KOPT-K1 (cell line): ENCODE measurements around the gene PHLDA1.

Source experiments
- H3K27ac ChIP-seq: fragments of 200-600 bp; sonication (generic); 2 replicates; pipeline ENCODE4 v1.5.1; 2016; ENCODE audit warnings: antibody characterized with exemption, mild to moderate bottlenecking, low read depth, low read length; ENCODE audit not compliant: poor library complexity, severe bottlenecking
- H3K36me3 ChIP-seq: fragments of 200-600 bp; sonication (generic); 2 replicates; pipeline ENCODE4 v1.5.1; 2017; ENCODE audit warnings: antibody characterized with exemption, mild to moderate bottlenecking, low read length, moderate library complexity; ENCODE audit not compliant: insufficient read depth
- H3K9me3 ChIP-seq: fragments of 200-600 bp; sonication (generic); 2 replicates; pipeline ENCODE4 v1.5.1; 2017; ENCODE audit warnings: antibody characterized with exemption, low read length, mild to moderate bottlenecking; ENCODE audit not compliant: insufficient read depth, poor library complexity, severe bottlenecking

The PHLDA1 gene

DNA sequence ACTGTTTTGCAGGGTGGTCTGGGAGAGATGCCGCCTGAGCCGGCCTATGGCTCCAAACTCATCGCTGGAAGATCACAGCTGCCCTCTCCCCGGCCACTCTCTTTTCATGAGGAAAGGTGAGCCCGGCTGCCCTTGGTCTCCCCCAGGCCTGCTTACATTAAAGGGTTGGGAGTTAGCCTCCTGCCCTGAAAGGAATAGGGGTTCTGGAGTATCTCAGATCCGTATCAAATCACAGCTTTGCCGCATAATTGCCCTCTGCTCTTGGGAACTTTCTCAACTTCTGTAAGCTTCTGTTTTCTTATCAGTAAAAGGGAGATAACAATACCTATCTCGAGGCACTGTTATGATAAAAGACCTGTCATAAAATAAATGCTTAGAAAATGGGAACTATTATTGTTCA lies 17.6 kb downstream of the PHLDA1 start:
- no peaks in the 10 kb centered on the region for H3K36me3 ChIP-seq
- H3K9me3 ChIP-seq = no peaks in the 10 kb centered on the region
- no peak overlapping the region for H3K27ac ChIP-seq

DNA sequence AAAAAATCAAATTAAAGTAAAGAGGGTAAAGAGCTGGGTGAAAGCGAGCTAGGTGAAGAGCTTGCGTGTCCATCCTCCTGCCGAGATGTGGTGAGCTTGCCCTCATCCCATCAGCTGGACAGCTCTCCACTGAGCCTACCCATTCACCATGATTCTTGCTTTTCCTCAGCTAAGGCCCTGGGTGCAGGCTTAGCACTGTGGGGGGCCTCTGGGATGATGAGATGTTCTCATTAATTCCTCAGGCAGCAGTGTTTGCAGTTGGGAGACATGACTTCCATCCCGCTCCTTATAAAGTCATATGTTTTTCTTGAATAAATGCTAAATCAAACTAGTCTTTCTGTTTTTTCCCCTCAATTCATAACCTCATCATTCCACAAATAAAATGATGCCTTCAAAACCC lies 18.0 kb downstream of the PHLDA1 start:
- no peaks in the 10 kb centered on the region for H3K36me3 ChIP-seq

GRCh38 chr12:76012644-76013043 lies 18.9 kb downstream of the PHLDA1 start:
- H3K36me3 ChIP-seq = no peaks in the 10 kb centered on the region
- no peaks in the 10 kb centered on the region for H3K9me3 ChIP-seq
- no peak overlapping the region for H3K27ac ChIP-seq

More for the DNA sequence above, 18.0 kb downstream of the PHLDA1 start:
- Histone ChIP-seq H3K27ac (no peak overlapping the region), H3K9me3 (no peaks in the 10 kb centered on the region)

DNA sequence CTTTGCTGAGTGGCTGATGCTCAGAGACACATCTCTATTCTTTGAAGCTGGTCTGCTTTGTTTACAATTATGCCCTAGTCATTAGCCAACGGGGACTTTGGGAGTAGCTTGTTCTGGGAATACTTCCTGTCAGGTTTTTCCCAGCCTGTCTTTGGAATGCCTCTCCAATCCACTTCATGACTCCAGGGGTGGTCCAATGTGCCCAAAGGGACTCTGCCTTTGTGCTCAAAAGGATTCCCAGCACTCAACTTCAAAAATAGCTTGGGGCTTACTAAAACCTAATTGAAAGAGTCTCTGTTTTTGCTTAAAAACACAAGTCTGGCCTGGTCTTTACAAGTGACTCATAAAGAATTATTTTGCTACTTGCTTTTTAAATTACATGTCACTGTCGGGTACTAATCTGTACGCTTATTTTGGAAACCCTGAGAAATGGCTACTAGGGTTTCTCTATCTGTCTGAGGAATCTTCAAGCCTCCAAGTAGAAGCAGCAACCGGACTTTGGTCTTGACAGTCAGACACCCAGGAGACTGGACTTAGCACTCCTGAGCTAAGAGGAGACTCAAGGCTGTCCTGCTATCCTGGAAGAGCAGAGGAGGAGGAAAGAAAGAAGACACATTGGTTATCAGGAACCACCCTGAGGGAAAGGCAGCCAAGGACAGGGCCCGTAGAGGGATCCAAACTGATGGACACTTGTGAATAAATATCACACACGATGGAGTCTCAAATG lies 20.7 kb downstream of the PHLDA1 start:
- H3K9me3 ChIP-seq = no peaks in the 10 kb centered on the region
- no peak overlapping the region for H3K27ac ChIP-seq
- H3K36me3 ChIP-seq = no peaks in the 10 kb centered on the region

- no peaks in the 10 kb centered on the region for H3K36me3 ChIP-seq
- H3K9me3 ChIP-seq = peaks cover 6% of the 10 kb centered on the region
- H3K27ac ChIP-seq = no peak overlapping the region
Measured at GRCh38 chr12:76008428-76008827, 23.1 kb downstream of the PHLDA1 start.

GRCh38 chr12:76007640-76008039 lies 23.9 kb downstream of the PHLDA1 start:
- Histone ChIP-seq H3K9me3 (peaks cover 6% of the 10 kb centered on the region), H3K27ac (no peak overlapping the region), H3K36me3 (no peaks in the 10 kb centered on the region)

DNA sequence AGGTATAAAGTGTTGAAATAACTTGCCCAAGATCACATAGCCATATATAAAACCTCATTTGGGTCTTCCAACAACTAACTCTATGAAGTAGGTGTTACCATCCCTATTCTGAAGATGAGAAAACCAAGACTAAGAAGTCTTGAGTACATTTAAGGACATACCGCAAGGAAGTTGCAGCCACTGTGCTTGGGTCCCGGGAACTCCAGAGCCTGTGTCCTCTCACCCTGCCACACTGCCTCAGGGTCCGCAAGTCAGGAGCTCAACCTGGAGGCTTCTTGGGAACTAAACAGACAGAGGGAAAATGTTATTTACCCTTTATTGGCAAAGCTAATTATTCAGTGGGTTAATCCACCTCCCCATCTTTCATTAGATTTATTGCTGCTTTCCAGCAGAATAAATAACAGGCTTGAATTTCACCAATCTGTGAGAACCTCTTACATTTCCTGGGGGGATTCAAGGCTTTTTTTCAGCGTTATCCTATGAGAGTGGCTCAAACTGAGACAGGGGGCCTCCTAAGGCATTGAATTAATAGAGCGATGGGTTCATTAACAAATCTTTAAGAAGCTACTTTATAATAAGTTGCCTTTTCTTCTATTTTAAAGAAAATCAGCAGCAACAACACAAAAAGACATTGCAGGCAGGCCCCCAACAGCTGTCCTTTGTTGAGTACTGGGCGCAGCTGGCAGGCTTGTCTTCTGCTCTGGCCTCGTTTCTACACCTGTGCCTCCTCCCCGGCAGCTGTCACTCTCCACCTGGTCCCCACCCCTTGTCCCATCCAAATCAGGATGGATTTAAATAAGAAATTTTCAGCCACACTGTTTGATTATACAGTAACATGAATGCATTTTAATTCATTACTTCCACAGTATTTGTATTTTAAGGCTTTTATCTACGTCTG lies 25.3 kb downstream of the PHLDA1 start:
- Histone ChIP-seq H3K9me3 (peaks cover 6% of the 10 kb centered on the region), H3K27ac (no peak overlapping the region), H3K36me3 (no peaks in the 10 kb centered on the region)

DNA sequence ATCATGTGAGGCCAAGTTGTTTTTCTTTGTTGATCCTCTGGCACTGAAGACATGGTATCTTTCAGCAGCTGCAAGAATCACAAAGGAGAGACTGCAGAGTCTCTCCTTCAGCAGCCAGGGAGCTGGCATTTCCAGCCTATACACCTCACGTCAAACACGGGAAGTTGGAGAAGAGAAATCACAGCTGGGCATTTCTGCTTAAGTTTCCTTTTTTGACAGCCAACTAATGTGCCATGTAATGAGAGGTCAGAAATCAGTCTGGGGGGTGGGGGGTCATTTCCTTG lies 28.3 kb downstream of the PHLDA1 start:
- no peaks in the 10 kb centered on the region for H3K36me3 ChIP-seq
- peaks cover 6% of the 10 kb centered on the region for H3K9me3 ChIP-seq
- no peak overlapping the region for H3K27ac ChIP-seq

DNA sequence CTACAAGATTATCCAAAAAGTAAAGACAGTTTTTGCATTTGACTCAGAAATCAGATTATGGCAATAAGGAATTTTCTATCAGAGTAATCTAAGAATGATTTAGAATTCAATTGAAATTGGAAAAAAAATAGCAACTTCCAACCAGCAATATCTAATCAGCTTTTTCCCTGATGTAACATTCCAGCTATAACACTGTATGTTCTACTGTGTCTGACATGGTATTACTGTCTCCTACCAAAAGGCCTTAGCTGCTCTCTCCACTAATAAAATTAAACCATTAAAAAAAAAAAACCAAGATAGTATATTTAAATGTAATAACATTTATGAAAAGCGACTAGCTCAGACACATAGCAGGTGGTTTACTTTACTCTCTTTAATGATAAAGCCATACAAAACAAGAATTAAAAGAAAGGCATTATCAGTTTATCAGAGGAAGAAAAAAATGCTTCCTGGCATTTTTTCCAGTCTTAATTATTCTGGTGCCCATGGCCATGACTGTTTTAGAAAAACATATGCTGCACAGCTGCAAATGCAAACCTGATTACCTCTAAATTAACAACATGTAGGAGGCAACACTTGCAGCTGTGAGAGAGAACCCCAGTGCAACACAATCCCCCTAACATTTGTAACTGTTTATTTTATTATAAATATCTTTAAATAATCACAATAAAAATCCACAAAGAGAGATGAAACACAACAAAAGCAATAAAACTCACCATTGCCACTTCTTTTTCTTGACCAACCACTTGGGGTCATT lies 28.8 kb downstream of the PHLDA1 start:
- Histone ChIP-seq H3K36me3 (no peaks in the 10 kb centered on the region), H3K27ac (no peak overlapping the region)

GRCh38 chr12:75998292-75999063 lies 33.1 kb downstream of the PHLDA1 start:
- Histone ChIP-seq H3K36me3 (no peaks in the 10 kb centered on the region), H3K27ac (no peak overlapping the region), H3K9me3 (no peaks in the 10 kb centered on the region)

More for the DNA sequence above, 28.8 kb downstream of the PHLDA1 start:
- peaks cover 6% of the 10 kb centered on the region for H3K9me3 ChIP-seq

DNA sequence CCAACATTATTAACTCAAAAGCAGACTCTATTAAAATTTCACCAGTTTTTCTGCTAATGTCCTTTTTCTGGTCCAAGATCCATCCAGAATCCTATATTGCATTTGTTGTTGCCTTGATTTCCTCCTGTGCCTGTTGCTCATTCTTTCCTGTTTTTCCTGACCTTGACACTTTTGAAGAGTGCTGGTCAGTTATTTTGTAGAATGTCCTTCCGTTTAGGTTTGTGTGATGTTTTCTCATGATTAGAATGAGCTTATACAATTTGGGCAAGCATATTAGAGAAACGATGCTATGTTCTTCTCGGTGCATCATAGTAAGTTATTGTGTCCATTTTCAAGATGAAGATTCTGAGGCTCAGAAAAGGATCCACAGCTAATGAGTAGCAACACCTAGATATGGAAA lies 33.9 kb downstream of the PHLDA1 start:
- no peaks in the 10 kb centered on the region for H3K9me3 ChIP-seq
- no peaks in the 10 kb centered on the region for H3K36me3 ChIP-seq
- no peak overlapping the region for H3K27ac ChIP-seq

GRCh38 chr12:75996861-75997447 lies 34.6 kb downstream of the PHLDA1 start:
- H3K27ac ChIP-seq = no peak overlapping the region
- no peaks in the 10 kb centered on the region for H3K9me3 ChIP-seq
- no peaks in the 10 kb centered on the region for H3K36me3 ChIP-seq

- Histone ChIP-seq H3K27ac (no peak overlapping the region), H3K36me3 (no peaks in the 10 kb centered on the region), H3K9me3 (no peaks in the 10 kb centered on the region)
Measured at GRCh38 chr12:75995691-75996090, 35.9 kb downstream of the PHLDA1 start.

DNA sequence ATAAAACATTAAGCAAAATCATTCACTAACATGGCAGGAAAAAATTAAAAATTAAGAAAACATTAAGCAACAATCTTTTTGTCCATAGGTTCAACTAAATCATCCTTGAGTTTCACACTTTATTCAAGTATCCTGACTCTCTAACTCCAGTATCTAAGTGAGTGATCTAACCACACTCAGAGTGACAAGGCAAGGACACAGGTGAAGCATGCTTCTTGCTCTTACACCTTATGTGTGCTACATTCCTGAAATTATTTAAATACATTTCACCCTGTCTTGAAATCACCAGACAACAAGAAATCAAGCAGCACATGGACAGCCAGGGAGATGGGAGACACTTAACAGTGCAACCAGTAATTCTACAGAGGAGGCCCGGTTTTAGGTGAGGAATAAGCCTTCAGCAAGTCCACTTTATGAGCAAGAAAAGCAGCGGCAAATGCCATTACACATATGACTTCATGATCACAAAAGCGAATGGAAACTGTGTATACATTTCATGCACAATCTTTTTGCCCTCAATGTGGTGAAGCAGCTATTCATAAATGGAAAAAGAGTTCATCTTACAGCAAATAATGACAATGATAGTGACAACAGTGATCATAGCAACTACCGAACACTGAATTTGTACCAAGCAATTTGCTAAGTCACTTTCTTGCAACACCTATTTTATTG lies 37.4 kb downstream of the PHLDA1 start:
- Histone ChIP-seq H3K36me3 (no peaks in the 10 kb centered on the region), H3K9me3 (no peaks in the 10 kb centered on the region), H3K27ac (no peak overlapping the region)
